ENCODE results near the gene GTF3C6.
"Not testable (repeated sequence)": the region's sequence is repeated elsewhere in the genome, so short reads cannot be mapped to it uniquely, and the experiment has no call there.

The GTF3C6 gene

DNA sequence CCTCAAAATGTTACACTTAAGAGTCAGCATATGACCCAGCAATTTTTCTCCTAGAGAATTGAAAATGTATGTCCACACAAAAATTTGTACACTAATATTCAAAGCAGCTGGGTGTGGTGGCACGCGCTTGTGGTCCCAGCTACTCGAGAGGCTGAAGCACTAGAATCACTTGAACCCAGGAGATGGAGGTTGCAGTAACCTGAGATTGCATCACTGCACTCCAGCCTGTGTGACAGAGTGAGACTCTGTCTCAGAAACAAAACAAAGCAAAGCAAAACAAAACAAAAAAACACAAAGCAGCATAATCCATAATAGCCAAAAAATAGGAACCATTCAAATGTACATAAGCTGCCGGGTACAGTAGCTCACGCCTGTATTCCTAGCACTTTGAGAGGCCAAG is 21.7 kb downstream of the GTF3C6 start:
- DNase-seq, result no peak

DNA sequence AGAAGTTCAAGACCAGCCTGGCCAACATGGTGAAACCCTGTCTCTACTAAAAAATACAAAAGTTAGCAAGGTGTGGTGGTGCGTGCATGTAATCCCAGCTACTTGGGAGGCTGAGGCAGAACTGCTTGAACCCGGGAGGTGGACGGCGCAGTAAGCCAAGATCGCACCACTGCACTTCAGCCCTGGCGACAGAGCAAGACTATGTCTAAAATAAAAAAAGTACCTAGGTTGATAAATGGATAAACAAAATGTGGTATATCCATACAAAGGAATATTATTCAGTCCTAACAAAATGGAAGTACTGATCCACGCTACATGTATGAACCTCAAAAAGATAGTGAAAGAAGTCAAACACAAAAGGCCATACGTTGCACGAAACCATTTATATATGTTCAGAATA is 22.1 kb downstream of the GTF3C6 start:
- DNase-seq, result no peak

DNA sequence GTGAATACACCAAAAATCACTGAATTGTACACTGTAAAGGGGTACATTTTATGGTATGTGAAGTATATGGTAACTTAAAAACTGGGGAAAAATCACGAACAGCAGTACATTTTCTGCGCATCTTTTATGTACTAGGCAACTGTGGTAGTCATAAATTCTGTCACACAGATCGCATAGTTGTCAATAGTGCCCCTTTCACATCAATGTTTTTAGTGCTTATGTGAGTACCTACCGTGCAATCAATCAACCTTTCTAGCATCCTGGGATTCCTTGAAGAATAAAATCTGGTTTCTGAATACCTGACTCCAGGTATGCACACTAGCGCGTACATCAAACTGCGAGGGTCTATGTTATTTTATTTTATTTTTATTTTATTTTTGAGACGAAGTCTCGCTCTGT is 22.7 kb downstream of the GTF3C6 start:
- DNase-seq, result no peak

DNA sequence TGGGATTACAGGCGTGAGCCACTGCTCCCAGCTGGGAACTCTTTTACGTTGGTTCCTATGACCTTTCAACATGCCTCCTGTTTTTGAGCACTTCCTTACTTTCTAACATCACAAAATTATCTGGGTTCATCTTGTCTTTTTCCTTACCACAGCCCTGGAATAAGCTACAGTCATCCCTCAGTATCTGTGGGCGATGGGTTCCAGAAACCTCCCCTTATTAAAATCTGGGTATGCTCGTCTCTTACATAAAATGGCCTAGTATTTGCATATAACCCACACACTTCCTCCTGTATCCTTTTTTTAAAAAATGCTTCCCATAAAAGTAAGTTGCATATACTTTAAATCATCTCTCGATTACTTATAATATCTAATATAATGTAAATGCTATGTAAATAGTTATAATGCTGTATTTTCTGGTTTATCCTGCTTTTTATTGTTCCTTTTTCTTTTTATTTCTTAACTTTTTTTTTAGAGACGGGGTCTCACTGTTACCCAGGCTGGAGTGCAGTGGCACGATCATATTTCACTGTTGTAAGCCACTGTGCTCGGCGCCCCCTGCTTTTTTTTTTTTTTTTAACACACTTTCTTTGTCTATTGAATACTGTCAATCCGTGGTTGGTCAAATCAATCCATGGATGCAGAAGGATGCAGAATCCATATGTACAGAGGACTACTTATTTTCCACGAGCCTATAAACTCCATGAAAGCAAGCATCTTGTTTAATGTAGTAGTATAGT is 32.5 kb downstream of the GTF3C6 start:
- no peak for DNase-seq

DNA sequence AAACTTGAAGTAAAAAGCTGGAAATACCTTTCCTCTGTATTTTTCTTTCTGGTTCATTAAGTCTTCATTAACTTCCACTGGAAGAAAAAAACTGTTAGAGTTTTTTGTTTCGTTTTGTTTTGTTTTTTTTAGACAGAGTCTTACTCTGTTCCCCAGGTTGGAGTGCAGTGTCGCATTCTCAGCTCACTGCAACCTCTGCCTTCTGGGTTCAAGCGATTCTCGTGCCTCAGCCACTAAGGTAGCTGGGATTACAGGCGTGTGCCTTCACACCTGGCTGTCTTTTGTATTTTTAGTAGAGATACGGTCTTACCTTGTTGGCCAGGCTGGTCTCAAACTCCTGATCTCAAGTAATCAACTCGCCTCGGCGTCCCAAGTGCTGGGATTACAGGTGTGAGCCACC is 38.2 kb downstream of the GTF3C6 start:
- no peak for DNase-seq

DNA sequence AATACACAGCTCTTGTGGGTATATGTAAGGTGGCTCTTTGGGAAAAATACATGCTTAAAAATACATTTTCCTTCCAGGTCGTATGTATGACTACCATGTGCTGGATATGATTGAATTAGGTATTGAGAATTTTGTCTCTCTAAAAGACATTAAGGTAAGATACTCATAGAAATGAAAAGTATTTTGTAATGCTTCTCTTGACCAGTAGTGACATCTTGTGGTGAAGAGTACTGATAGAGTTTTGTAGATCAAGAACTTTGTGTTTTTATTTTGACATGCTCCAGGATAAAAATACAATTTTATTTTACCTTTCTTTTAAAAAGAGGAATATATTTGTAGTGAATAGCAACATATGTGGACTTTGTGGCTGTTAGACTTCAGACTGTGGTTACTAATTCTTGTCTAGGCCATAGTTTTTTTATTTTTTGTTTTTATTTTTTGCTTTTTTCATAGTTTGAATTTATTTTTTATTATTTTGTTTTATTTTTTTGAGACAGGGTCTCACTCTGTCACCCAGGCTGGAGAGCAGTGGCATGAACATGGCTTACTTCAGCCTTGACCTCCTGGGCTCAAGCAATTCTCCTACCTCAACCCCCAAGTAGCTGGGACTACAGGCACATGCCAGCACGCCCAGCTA is 41.2 kb downstream of the GTF3C6 start:
- DNase-seq, result no peak

DNA sequence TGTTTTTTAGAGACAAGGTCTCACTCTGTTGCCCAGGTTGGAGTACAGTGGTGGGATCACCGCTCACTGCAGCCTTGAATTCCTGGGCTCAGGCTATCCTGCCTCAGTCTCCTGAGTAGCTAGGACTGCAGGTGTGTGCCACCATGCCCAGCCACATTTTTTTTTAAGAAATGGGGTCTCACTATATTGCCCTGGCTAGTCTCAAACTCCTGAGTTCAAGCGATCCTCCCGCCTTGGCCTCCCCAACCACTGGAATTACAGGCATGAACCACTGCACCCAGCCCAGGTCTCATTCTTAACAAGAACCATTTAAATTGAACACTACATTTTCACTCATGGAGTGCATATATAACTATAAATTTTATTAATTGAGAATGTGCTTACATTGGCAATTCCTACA is 43.8 kb downstream of the GTF3C6 start:
- DNase-seq, result no peak

DNA sequence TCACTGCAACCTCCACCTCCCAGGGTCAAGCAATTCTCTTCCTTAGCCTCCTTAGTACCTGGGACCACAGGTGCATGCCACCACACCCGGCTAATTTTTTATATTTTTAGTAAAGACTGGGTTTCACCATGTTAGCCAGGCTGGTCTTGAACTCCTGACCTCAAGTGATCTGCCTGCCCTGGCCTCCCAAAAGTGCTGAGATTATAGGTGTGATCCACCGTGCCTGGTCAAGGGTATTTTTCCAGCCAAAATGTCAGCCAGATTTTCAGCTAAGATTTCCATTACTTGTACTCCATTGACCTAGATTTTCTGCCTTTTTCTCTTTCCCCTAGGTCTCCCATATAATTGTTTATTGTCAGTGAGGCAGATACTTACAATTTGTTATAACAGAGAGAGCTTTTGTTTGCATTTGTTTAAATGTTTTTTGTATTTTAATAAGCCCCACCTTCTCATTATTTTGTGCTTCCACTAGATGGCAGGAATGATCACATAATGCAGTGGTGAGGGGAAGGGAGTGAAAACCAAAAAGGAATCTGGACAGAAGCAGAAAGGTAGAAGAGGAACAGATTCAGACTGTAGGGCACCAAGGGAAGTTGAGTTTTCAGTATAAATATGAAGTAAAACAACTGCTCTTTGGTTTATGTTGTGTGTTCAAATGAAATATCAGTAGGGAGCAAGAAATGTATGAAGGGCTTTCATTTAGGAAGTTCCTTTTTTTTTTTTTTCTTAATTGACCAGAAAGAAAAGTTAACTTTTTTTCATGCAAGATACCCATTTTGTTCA is 53.0 kb downstream of the GTF3C6 start:
- DNase-seq, result peak; percentile 7

DNA sequence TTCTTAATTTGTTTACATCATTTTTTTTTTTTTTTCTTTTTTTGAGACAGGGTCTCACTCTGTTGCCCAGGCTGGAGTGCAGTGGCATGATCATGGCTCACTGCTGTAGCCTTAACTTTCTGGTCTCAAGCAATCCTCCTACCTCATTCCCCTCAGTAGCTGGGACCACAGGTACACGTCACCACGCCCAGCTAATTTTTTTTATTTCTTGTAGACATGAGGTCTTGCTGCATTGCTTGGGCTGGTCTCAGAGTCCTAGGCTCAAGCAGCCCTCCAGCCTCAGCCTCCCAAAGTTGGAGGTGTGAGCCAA is 53.6 kb downstream of the GTF3C6 start:
- DNase-seq, result no peak

DNA sequence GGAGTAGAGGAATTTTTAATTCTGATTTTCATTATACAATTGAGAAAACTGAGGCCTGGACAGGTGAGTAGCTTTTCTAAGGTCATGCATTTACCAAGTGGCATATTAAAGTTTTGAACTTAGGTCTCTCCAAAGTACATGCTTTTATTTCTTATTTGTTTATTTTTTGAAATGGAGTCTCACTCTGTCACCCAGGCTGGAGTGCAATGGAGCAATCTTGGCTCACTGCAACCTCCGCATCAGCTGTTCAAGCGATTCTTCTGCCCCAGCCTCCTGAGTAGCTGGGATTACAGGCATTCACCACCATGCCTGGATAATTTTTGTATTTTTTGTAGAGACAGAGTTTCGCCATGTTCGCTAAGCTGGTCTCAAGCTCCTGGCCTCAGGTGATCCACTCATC is 54.0 kb downstream of the GTF3C6 start:
- DNase-seq, result not testable (repeated sequence)

DNA sequence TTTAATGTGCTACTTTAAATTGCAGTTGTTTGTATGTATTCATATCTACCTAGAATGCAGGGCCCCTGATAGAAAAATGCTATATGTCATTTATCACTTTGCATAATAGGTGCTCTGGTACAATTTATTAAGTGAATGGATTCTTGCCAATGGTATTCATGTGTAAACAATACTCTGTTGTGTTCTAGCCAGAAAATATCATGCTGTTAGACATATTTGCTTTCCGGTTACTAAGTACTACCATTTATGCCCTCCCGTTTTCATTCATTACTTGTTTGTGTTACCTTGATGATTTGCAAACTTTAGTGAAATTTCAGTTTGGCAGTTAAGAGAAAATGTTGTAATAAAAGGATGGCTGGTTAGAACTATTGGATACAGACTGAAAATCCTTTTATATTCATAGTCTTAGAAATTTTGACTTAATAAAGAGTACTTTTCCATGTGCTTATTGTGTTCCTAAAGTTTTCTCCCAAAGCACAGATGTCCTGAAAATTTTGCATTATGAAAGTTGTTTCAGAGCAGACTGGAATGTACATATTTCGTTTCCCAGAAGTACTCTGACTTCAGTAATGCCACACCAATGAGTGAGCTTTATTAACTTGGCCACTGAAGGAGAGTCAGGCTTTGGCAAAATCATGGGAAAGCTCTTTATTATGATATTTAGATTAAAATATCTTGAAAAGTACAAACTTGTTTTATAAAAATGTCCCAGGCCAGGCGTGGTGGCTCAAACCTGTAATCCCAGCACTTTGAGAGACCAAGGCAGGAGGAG is 54.8 kb downstream of the GTF3C6 start:
- DNase-seq, result peak; percentile 41

DNA sequence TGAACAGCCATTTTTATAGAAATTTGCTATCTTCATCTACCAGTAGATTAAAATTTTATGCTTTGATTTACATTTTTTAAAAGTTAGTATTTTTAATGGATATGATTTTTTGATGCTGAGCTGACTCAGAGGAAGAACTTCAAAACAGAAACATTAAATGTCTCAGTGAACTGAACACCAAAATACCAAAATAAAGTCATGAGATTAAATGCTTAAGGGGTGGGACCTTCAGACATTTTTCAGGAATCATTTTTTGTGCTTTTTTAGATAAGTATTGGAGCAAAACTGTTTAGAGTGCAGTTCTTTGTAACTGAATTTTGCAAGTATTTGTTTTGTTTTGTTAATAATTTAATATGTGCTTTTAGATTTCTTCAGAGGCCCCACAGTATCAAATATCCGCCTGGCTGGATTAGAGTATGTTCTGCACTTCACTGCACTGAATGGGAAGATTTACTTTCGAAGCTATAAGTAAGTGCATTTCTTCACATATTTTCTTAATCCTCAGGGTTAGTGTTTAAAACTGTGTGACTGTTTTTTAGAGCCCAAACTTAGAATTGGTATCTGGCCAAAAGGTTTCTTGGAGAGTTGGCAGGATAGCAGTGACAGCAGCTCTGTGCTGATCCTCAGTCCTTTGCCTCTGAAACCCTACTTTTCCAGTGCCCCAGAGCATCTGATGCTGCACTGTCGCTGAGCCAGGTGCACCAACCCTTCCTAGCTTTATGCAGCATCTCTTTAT is 57.1 kb downstream of the GTF3C6 start:
- no peak for DNase-seq

DNA sequence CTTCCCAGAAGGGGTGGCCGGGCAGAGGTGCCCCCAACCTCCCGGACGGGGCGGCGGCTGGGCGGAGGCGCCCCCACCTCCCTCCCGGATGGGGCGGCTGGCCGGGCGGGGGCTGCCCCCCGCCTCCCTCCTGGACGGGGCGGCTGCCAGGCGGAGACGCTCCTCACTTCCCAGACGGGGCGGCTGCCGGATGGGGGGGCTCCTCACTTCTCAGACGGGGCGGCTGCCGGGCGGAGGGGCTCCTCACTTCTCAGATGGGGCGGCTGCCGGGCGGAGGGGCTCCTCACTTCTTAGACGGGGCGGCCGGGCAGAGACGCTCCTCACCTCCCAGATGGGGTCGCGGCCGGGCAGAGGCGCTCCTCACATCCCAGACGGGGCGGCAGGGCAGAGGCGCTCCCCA is 58.7 kb downstream of the GTF3C6 start:
- not testable (repeated sequence) for DNase-seq

All from COR-L47 (cell line).